MM.1S (cell line): ENCODE measurements around the gene THRB.

Experiments used
- DNase-seq: peaks from one replicate; pipeline ENCODE4 v3.0.0-alpha.2; 2015
- H2AFZ ChIP-seq: fragments of 300-600 bp; sonication (generic); 2 replicates; pipeline ENCODE4 v1.6.0; 2016; ENCODE audit warnings: antibody characterized with exemption, low read length
- H3F3A ChIP-seq: fragments of 300-600 bp; sonication (generic); 2 replicates; pipeline ENCODE4 v1.6.1; 2016; ENCODE audit warnings: mild to moderate bottlenecking, antibody characterized with exemption, low read length, moderate library complexity, mixed read lengths; ENCODE audit not compliant: insufficient read depth
- H3K27ac ChIP-seq: fragments of 300-600 bp; sonication (generic); 2 replicates; pipeline ENCODE4 v1.5.1; 2016; ENCODE audit warnings: mild to moderate bottlenecking, low read length
- H3K27me3 ChIP-seq: fragments of 300-600 bp; sonication (generic); replicated peaks from 2 replicates; pipeline ENCODE4 v1.6.0; 2016; ENCODE audit warnings: low read length; ENCODE audit not compliant: insufficient read depth
- H3K36me3 ChIP-seq: fragments of 300-600 bp; sonication (generic); replicated peaks from 2 replicates; pipeline ENCODE4 v1.6.1; 2016; ENCODE audit warnings: mild to moderate bottlenecking, low read length, mixed read lengths; ENCODE audit not compliant: insufficient read depth
- H3K4me1 ChIP-seq: fragments of 300-600 bp; sonication (generic); 2 replicates; pipeline ENCODE4 v1.6.1; 2016; ENCODE audit warnings: low read length, mixed read lengths
- H3K4me2 ChIP-seq: fragments of 300-600 bp; sonication (generic); 2 replicates; pipeline ENCODE4 v1.6.0; 2016; ENCODE audit warnings: low read depth, low read length
- H3K4me3 ChIP-seq: fragments of 300-600 bp; sonication (generic); 2 replicates; pipeline ENCODE4 v1.5.1; 2016; ENCODE audit warnings: low read length, mixed read lengths
- H3K79me2 ChIP-seq: fragments of 300-600 bp; sonication (generic); 2 replicates; pipeline ENCODE4 v1.6.1; 2016; ENCODE audit warnings: mixed run types, low read length, mixed read lengths
- H3K9ac ChIP-seq: fragments of 300-600 bp; sonication (generic); 2 replicates; pipeline ENCODE4 v1.6.1; 2016; ENCODE audit warnings: low read length, mixed read lengths
- H3K9me2 ChIP-seq: fragments of 300-600 bp; sonication (generic); replicated peaks from 2 replicates; pipeline ENCODE4 v1.6.1; 2016; ENCODE audit warnings: mild to moderate bottlenecking, low read length, mixed read lengths; ENCODE audit not compliant: insufficient read depth
- H3K9me3 ChIP-seq: fragments of 300-600 bp; sonication (generic); replicated peaks from 2 replicates; pipeline ENCODE4 v1.6.1; 2016; ENCODE audit warnings: mild to moderate bottlenecking, low read length, mixed read lengths; ENCODE audit not compliant: insufficient read depth
- H4K20me1 ChIP-seq: fragments of 300-600 bp; sonication (generic); 2 replicates; pipeline ENCODE4 v1.6.1; 2016; ENCODE audit warnings: mild to moderate bottlenecking, low read length, moderate library complexity, mixed read lengths; ENCODE audit not compliant: insufficient read depth
- CTCF ChIP-seq: fragments of 300-600 bp; sonication (generic); IDR thresholded peaks from 2 replicates; pipeline ENCODE4 v1.5.1; 2016; ENCODE audit warnings: antibody characterized with exemption, low read length, mixed read lengths
- EZH2 ChIP-seq: fragments of 300-600 bp; sonication (generic); optimal IDR thresholded peaks from 2 replicates; pipeline ENCODE3; 2017; ENCODE audit warnings: low read depth, mild to moderate bottlenecking, antibody characterized with exemption, low read length, mixed read lengths
- EZH2phosphoT487 ChIP-seq: fragments of 300-600 bp; sonication (generic); IDR thresholded peaks from 2 replicates; pipeline ENCODE4 v1.6.1; 2018; ENCODE audit warnings: antibody characterized with exemption, low read length

The THRB gene

DNA sequence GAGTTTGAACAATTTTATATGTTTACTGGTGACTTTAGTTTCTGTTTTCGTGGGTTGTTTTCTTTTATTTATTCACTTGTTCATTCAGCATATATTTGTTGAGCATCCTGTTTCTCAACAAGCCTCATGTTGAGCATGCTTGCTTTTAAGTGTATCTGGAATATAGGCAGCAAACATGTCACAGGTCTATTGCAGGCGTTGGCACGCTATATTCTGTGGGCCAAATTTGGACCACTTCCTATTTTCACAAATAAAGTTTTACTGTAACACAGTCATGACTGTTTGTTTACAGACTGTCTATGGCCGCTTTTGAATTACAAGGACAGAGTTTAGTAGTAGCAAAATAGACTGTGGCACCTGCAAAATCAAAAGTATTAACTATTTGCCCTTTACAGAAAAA, 89.6 kb downstream of the THRB start:
- H3K4me1 ChIP-seq = no peaks in the 10 kb centered on the region
- H3K9me2 ChIP-seq = no peaks in the 10 kb centered on the region
- no peak overlapping the region for H3K9ac ChIP-seq
- no peak overlapping the region for H3K27ac ChIP-seq
- H3K4me3 ChIP-seq = no peak overlapping the region
- no peak for DNase-seq
- H2AFZ ChIP-seq = no peak overlapping the region
- H3K27me3 ChIP-seq = no peaks in the 10 kb centered on the region
- H3F3A ChIP-seq = no peaks in the 10 kb centered on the region
- TF ChIP-seq EZH2phosphoT487 (no peak), EZH2 (no peak), CTCF (no peak)
- H3K79me2 ChIP-seq = no peaks in the 10 kb centered on the region
- H3K36me3 ChIP-seq = no peaks in the 10 kb centered on the region
- H4K20me1 ChIP-seq = no peaks in the 10 kb centered on the region
- H3K9me3 ChIP-seq = no peaks in the 10 kb centered on the region
- no peak overlapping the region for H3K4me2 ChIP-seq

GRCh38 chr3:24401811-24402185, 92.9 kb downstream of the THRB start:
- Histone ChIP-seq H3K9me3 (no peaks in the 10 kb centered on the region), H3K4me1 (no peaks in the 10 kb centered on the region), H3K4me2 (no peak overlapping the region), H2AFZ (no peak overlapping the region), H3K9ac (no peak overlapping the region), H3K79me2 (no peaks in the 10 kb centered on the region), H3K4me3 (no peak overlapping the region), H3K9me2 (no peaks in the 10 kb centered on the region; the same call in 1 of the 2 replicates), H4K20me1 (no peaks in the 10 kb centered on the region), H3K27me3 (no peaks in the 10 kb centered on the region), H3F3A (no peaks in the 10 kb centered on the region), H3K27ac (no peak overlapping the region), H3K36me3 (no peaks in the 10 kb centered on the region)
- TF ChIP-seq EZH2phosphoT487 (no peak), EZH2 (no peak), CTCF (no peak)
- peak; percentile 27 for DNase-seq

DNA sequence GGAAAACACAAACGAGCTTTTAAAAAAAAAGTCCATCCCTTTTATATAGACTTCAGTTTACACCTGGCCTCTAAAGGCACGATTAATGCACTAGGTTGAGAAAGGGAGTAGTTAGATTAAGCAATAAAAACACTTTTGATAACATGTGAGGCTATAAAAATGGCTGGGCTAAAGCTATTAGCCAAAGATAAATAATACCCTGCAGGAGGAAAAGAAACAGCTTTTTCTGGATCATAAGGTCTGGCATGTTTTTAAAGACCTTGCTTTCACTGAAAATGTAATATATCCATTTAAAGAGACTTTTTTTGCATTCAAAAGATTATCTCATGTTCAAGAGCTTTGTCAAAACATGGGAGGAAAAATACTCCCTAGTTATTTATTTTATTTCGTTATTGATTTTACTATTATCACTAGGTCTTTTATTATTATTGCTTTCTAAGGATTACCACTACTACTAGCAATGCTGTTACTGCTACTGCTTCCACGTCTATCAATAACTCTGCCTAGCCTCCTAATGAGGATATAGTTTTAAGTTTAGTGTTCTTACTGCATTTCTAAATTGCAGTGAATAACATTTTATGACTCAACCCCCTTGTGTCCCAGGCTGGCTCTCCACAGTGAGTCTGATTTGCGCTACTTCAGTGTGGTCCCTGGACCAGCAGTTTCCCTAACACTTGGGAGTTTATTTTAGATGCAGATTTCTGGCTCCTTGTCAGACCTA, 93.4 kb downstream of the THRB start:
- Histone ChIP-seq H3K4me3 (no peak overlapping the region), H3K79me2 (no peaks in the 10 kb centered on the region)
- no peak for DNase-seq

More for the DNA sequence above, 93.4 kb downstream of the THRB start:
- no peaks in the 10 kb centered on the region for H3K9me3 ChIP-seq
- H3K27me3 ChIP-seq = no peaks in the 10 kb centered on the region
- H3K27ac ChIP-seq = no peak overlapping the region
- H4K20me1 ChIP-seq = no peaks in the 10 kb centered on the region
- H3K9ac ChIP-seq = no peak overlapping the region
- H3K36me3 ChIP-seq = no peaks in the 10 kb centered on the region
- H2AFZ ChIP-seq = no peak overlapping the region
- no peak overlapping the region for H3K4me2 ChIP-seq
- no peaks in the 10 kb centered on the region for H3F3A ChIP-seq
- no peak for TF ChIP-seq EZH2
- TF ChIP-seq EZH2phosphoT487 = no peak
- no peak for TF ChIP-seq CTCF
- no peaks in the 10 kb centered on the region; the same call in 1 of the 2 replicates for H3K9me2 ChIP-seq
- H3K4me1 ChIP-seq = no peaks in the 10 kb centered on the region
